IMR-90 (cell line): Measurements from ENCODE around the gene OSTM1. TPM values are rescaled to one million over a fixed set of nuclear protein-coding genes. Genes with fewer than 3 reads are reported as not detected.

Experiments used
- ATAC-seq: fragments of 200-7000 bp; cut with Tn5 transposase; 2 replicates; pipeline ENCODE4 v1.9.1; 2020; ENCODE audit warnings: low read depth, mild to moderate bottlenecking, moderate library complexity
- BruUV-seq: library from RNA; stranded (reverse); fragments of 400-500 nt; replicated peaks from 2 replicates; lab custom pipeline; 2021; lab: Mats Ljungman, UMichigan
- CTCF ChIA-PET: fragments of 300-600 bp; formaldehyde crosslinking; extraction: SDS; loops from one replicate; lab custom pipeline; 2021; ENCODE audit warnings: antibody characterized with exemption; lab: Yijun Ruan, JAX
- POLR2A ChIA-PET: fragments of 300-600 bp; sonication (Branson Sonifier 250); formaldehyde crosslinking; loops from one replicate; lab custom pipeline; 2022; ENCODE audit warnings: antibody characterized with exemption; ENCODE audit not compliant: unreplicated experiment; lab: Charles Lee
- DNase-seq: peaks from one replicate; pipeline ENCODE4 v3.0.0; 2013
- H2AFZ ChIP-seq: replicated peaks from 2 replicates; pipeline ENCODE3; 2013; ENCODE audit warnings: low read length, mild to moderate bottlenecking; ENCODE audit not compliant: poor library complexity
- H2AK5ac ChIP-seq: 2 replicates; pipeline ENCODE4 v1.6.1; 2013; ENCODE audit warnings: low read depth, low read length, inconsistent platforms
- H2AK9ac ChIP-seq: replicated peaks from 2 replicates; pipeline ENCODE3; 2013; ENCODE audit warnings: mild to moderate bottlenecking, low read depth, low read length, moderate library complexity; ENCODE audit not compliant: poor library complexity
- H2BK120ac ChIP-seq: 2 replicates; pipeline ENCODE4 v1.6.1; 2013; ENCODE audit warnings: low read depth, low read length, inconsistent platforms
- H2BK15ac ChIP-seq: 3 replicates; pipeline ENCODE4 v1.6.1; 2013; ENCODE audit warnings: low read depth, low read length, inconsistent platforms
- H2BK20ac ChIP-seq: 2 replicates; pipeline ENCODE4 v1.6.1; 2013; ENCODE audit warnings: low read depth, mild to moderate bottlenecking, inconsistent platforms, low read length, moderate library complexity
- H2BK5ac ChIP-seq: 2 replicates; pipeline ENCODE4 v1.6.1; 2013; ENCODE audit warnings: mild to moderate bottlenecking, low read depth, low read length, inconsistent platforms; ENCODE audit not compliant: poor library complexity, severe bottlenecking
- H3K14ac ChIP-seq: replicated peaks from 2 replicates; pipeline ENCODE4 v1.6.1; 2013; ENCODE audit warnings: low read depth, low read length, inconsistent platforms
- H3K18ac ChIP-seq: 2 replicates; pipeline ENCODE4 v1.6.1; 2013; ENCODE audit warnings: low read depth, low read length, control low read depth
- H3K23ac ChIP-seq: 2 replicates; pipeline ENCODE4 v1.6.1; 2013; ENCODE audit warnings: low read depth, low read length, inconsistent platforms
- H3K27ac ChIP-seq: 2 replicates; pipeline ENCODE4 v1.5.1; 2013; ENCODE audit warnings: mild to moderate bottlenecking, control low read depth, low read length; ENCODE audit not compliant: insufficient read depth
- H3K27me3 ChIP-seq: 2 replicates; pipeline ENCODE4 v1.6.1; 2013; ENCODE audit warnings: low read length; ENCODE audit not compliant: control insufficient read depth, insufficient read depth
- H3K36me3 ChIP-seq: 2 replicates; pipeline ENCODE4 v1.6.1; 2013; ENCODE audit warnings: low read length, mixed read lengths; ENCODE audit not compliant: control insufficient read depth, insufficient read depth
- H3K4ac ChIP-seq: 2 replicates; pipeline ENCODE4 v1.6.1; 2013; ENCODE audit warnings: low read depth, low read length, inconsistent platforms
- H3K4me1 ChIP-seq: 2 replicates; pipeline ENCODE4 v1.6.1; 2013; ENCODE audit warnings: low read length, mixed read lengths; ENCODE audit not compliant: control insufficient read depth, insufficient read depth
- H3K4me2 ChIP-seq: 2 replicates; pipeline ENCODE4 v1.6.1; 2013; ENCODE audit warnings: low read depth, mild to moderate bottlenecking, control low read depth, low read length, moderate library complexity
- H3K4me3 ChIP-seq: 2 replicates; pipeline ENCODE4 v1.5.1; 2013; ENCODE audit warnings: low read depth, mild to moderate bottlenecking, control low read depth, low read length, moderate library complexity; ENCODE audit not compliant: insufficient read depth
- H3K56ac ChIP-seq: 2 replicates; pipeline ENCODE4 v1.6.1; 2013; ENCODE audit warnings: low read length, inconsistent platforms; ENCODE audit not compliant: insufficient read depth; ENCODE audit errors: extremely low read depth
- H3K79me1 ChIP-seq, 2 experiments: 2 replicates each; pipeline ENCODE4 v1.6.1; 2013; ENCODE audit warnings: low read length in 2 of 2, inconsistent platforms in 1 of 2, low read depth in 1 of 2
- H3K9ac ChIP-seq: 2 replicates; pipeline ENCODE4 v1.6.1; 2013; ENCODE audit warnings: low read depth, low read length, control low read depth
- H3K9me1 ChIP-seq: 2 replicates; pipeline ENCODE4 v1.6.1; 2013; ENCODE audit warnings: low read length, inconsistent platforms; ENCODE audit not compliant: insufficient read depth
- H3K9me3 ChIP-seq: 2 replicates; pipeline ENCODE4 v1.6.1; 2013; ENCODE audit warnings: low read length; ENCODE audit not compliant: control insufficient read depth, insufficient read depth
- H4K20me1 ChIP-seq: 2 replicates; pipeline ENCODE4 v1.6.1; 2013; ENCODE audit warnings: low read length, inconsistent platforms; ENCODE audit not compliant: insufficient read depth
- H4K5ac ChIP-seq: 2 replicates; pipeline ENCODE4 v1.6.1; 2013; ENCODE audit warnings: mild to moderate bottlenecking, low read depth, low read length, control low read depth
- H4K8ac ChIP-seq, 2 experiments: 2 replicates each; pipeline ENCODE4 v1.6.1; 2013; ENCODE audit warnings: low read depth in 2 of 2, low read length in 2 of 2, control low read depth in 1 of 2, inconsistent platforms in 1 of 2
- H4K91ac ChIP-seq: 2 replicates; pipeline ENCODE4 v1.6.1; 2013; ENCODE audit warnings: low read depth, low read length, inconsistent platforms; ENCODE audit not compliant: insufficient read depth
- BHLHE40 ChIP-seq: fragments of 150-350 bp; IDR thresholded peaks from 2 replicates; pipeline ENCODE4 v1.6.1; 2016; ENCODE audit warnings: mild to moderate bottlenecking, low read depth, low read length
- CEBPB ChIP-seq: IDR thresholded peaks from 2 replicates; pipeline ENCODE4 v1.6.1; 2012; ENCODE audit warnings: low read depth, low read length, improper control_type of control experiment
- CHD1 ChIP-seq: IDR thresholded peaks from 2 replicates; pipeline ENCODE4 v1.6.1; 2012; ENCODE audit warnings: low read depth, low read length, improper control_type of control experiment
- FOS ChIP-seq: fragments of 150-350 bp; IDR thresholded peaks from 2 replicates; pipeline ENCODE4 v1.6.1; 2016; ENCODE audit warnings: low read depth, low read length
- MAZ ChIP-seq: IDR thresholded peaks from 2 replicates; pipeline ENCODE4 v1.6.1; 2012; ENCODE audit warnings: low read depth, mild to moderate bottlenecking, low read length, improper control_type of control experiment, moderate library complexity, borderline replicate concordance
- MXI1 ChIP-seq: IDR thresholded peaks from 2 replicates; pipeline ENCODE4 v1.6.1; 2012; ENCODE audit warnings: low read depth, mild to moderate bottlenecking, low read length, moderate library complexity, borderline replicate concordance
- NFE2L2 ChIP-seq: fragments of 150-350 bp; IDR thresholded peaks from 2 replicates; pipeline ENCODE4 v1.6.1; 2016; ENCODE audit warnings: low read depth, mild to moderate bottlenecking, low read length
- POLR2A ChIP-seq: IDR thresholded peaks from 2 replicates; pipeline ENCODE4 v1.6.1; 2012; ENCODE audit warnings: mild to moderate bottlenecking, low read depth, low read length
- RAD21 ChIP-seq: IDR thresholded peaks from 2 replicates; pipeline ENCODE4 v1.6.1; 2012; ENCODE audit warnings: low read length, improper control_type of control experiment
- RCOR1 ChIP-seq: IDR thresholded peaks from 2 replicates; pipeline ENCODE4 v1.6.1; 2012; ENCODE audit warnings: mild to moderate bottlenecking, low read length, improper control_type of control experiment; ENCODE audit not compliant: insufficient replicate concordance
- RFX5 ChIP-seq: IDR thresholded peaks from 2 replicates; pipeline ENCODE4 v1.8.0; 2012; ENCODE audit warnings: low read depth, mild to moderate bottlenecking, low read length, moderate library complexity
- SMC3 ChIP-seq: fragments of 150-350 bp; IDR thresholded peaks from 2 replicates; pipeline ENCODE4 v1.6.1; 2016; ENCODE audit warnings: low read depth, mild to moderate bottlenecking, antibody characterized with exemption, low read length, moderate library complexity
- WGBS, 2 experiments: methylation state at CpG; one replicate each; pipeline versions ENCODE4 v1.1.5 to v1.1.7; 2013; ENCODE audit warnings: missing lambda C conversion rate in 2 of 2; ENCODE audit not compliant: insufficient read length in 1 of 2; ENCODE audit errors: extremely low coverage in 2 of 2; 5-methylcytosine and 5-hydroxymethylcytosine counted together
- dilution Hi-C: fragments of 300-500 bp; cut with HindIII; formaldehyde crosslinking; loops from one replicate; pipeline ENCODE4 v1.14.3; 2018; ENCODE audit warnings: low sequenced_read_pairs; ENCODE audit not compliant: unreplicated experiment
- in situ Hi-C: fragments of 300-500 bp; cut with MboI; formaldehyde crosslinking; loops from 3 replicates; pipeline ENCODE4 v1.14.3; 2019; ENCODE audit warnings: low sequenced_read_pairs, inconsistent platforms, mixed read lengths
- intact Hi-C: fragments of 100-400 bp; cut with micrococcal nuclease; formaldehyde crosslinking; loops from 2 replicates; pipeline ENCODE4 v1.10.0; 2022
- polyA plus RNA-seq, 3 experiments: library from polyadenylated mRNA; depleted of rRNA; stranded (reverse); fragments of >200 nt; gene quantifications; 2 replicates each; pipeline ENCODE4 v1.2.3, GENCODE V29; 2012; ENCODE audit warnings: low replicate concordance in 1 of 3
- total RNA-seq: library from RNA; depleted of rRNA; stranded (reverse); fragments of >200 nt; gene quantifications from 2 replicates; pipeline ENCODE4 v1.2.3, GENCODE V29; 2012
- TF ChIP-seq, protein P1 (sequence below): fragments of 150-350 bp; IDR thresholded peaks from 2 replicates; pipeline ENCODE4 v1.6.1; 2017; ENCODE audit warnings: mild to moderate bottlenecking, antibody characterized with exemption, low read length, low read depth
- TF ChIP-seq, protein P2 (sequence below): conservative IDR thresholded peaks from 2 replicates; pipeline ENCODE4 v1.5.1; 2012; ENCODE audit warnings: mild to moderate bottlenecking, low read depth, low read length, improper control_type of control experiment

Gene OSTM1
- total and polyA plus RNA-seq, 2 of the 4 experiments (the other 2 are of a cell fraction), result 8.0 to 24.7 TPM

DNA sequence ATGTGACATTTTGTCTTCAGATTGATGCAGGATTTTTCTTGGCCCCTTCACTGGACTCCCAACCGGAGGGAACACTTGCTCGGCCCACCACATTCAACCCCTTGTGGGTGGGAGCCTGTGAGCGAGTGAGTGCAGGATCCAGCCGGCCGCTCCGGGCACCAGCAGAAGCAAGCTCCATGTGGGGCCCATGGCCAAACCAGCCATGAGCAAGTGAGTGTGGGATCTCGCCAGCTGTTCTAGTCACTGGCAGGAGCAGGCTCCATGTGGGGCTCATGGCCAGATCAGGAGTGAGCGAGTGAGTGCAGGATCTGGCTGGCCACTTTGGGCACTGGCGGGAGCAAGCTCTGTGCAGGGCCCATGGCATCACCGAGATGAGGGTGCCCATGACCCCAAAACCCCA lies 42.6 kb downstream of the OSTM1 start:
- ATAC-seq, result no peak

More for the DNA sequence above, 42.6 kb downstream of the OSTM1 start:
- Histone ChIP-seq H3K4ac (no peak overlapping the region), H4K5ac (no peak overlapping the region), H4K20me1 (no peaks in the 10 kb centered on the region), H3K36me3 (0 out of 2 replicates have a peak, but pooled peaks cover 4% of the 10 kb centered on the region), H3K4me2 (no peak overlapping the region), H3K4me3 (no peak overlapping the region), H2BK120ac (no peak overlapping the region), H3K23ac (no peak overlapping the region), H2AK9ac (no peak overlapping the region), H3K9me1 (peaks cover 3% of the 10 kb centered on the region; the same call in 1 of the 2 replicates), H3K27me3 (no peaks in the 10 kb centered on the region), H4K91ac (no peak overlapping the region), H2BK15ac (no peak overlapping the region), H2AFZ (peak overlapping the region; percentile 15), H3K56ac (no peak overlapping the region), H3K18ac (no peak overlapping the region), H4K8ac (no peak overlapping the region), H3K4me1 (no peaks in the 10 kb centered on the region), H2AK5ac (no peak overlapping the region), H3K27ac (no peak overlapping the region), H3K79me1 (no peaks in the 10 kb centered on the region), H2BK5ac (no peak overlapping the region), H3K9ac (no peak overlapping the region), H2BK20ac (no peak overlapping the region), H3K14ac (no peak overlapping the region), H3K9me3 (no peaks in the 10 kb centered on the region)
- in situ Hi-C loops (no loop called here), intact Hi-C loops (no loop called here), dilution Hi-C loops (no loop called here)
- ChIA-PET CTCF (interaction anchor here (0.6 kb wide), 1 partner anchor 706 kb away, joined by 3 read pairs; no protein-coding TSS in a partner anchor), POLR2A (no interaction called here)
- BruUV-seq, result no TSS peak
- TF ChIP-seq RCOR1 (no peak), SMC3 (no peak), MXI1 (no peak), BHLHE40 (no peak), CHD1 (no peak), MAZ (no peak), CEBPB (no peak), FOS (no peak), POLR2A (no peak), NFE2L2 (no peak), RFX5 (no peak), RAD21 (no peak)
- TF ChIP-seq, protein P1, sequence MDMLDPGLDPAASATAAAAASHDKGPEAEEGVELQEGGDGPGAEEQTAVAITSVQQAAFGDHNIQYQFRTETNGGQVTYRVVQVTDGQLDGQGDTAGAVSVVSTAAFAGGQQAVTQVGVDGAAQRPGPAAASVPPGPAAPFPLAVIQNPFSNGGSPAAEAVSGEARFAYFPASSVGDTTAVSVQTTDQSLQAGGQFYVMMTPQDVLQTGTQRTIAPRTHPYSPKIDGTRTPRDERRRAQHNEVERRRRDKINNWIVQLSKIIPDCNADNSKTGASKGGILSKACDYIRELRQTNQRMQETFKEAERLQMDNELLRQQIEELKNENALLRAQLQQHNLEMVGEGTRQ, result no peak
- TF ChIP-seq, protein P2, sequence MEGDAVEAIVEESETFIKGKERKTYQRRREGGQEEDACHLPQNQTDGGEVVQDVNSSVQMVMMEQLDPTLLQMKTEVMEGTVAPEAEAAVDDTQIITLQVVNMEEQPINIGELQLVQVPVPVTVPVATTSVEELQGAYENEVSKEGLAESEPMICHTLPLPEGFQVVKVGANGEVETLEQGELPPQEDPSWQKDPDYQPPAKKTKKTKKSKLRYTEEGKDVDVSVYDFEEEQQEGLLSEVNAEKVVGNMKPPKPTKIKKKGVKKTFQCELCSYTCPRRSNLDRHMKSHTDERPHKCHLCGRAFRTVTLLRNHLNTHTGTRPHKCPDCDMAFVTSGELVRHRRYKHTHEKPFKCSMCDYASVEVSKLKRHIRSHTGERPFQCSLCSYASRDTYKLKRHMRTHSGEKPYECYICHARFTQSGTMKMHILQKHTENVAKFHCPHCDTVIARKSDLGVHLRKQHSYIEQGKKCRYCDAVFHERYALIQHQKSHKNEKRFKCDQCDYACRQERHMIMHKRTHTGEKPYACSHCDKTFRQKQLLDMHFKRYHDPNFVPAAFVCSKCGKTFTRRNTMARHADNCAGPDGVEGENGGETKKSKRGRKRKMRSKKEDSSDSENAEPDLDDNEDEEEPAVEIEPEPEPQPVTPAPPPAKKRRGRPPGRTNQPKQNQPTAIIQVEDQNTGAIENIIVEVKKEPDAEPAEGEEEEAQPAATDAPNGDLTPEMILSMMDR, result no peak
- no peak for DNase-seq
- 100% methylated on average over 2 of the region's 10 CpGs; no CpG with 5 or more reads in 1 of the 2 experiments for WGBS, 2 experiments
